ENCODE data around the gene TAF11L6.
"Not testable (repeated sequence)": the region's sequence is repeated elsewhere in the genome, so short reads cannot be mapped to it uniquely, and the experiment has no call there.

Gene TAF11L6

DNA sequence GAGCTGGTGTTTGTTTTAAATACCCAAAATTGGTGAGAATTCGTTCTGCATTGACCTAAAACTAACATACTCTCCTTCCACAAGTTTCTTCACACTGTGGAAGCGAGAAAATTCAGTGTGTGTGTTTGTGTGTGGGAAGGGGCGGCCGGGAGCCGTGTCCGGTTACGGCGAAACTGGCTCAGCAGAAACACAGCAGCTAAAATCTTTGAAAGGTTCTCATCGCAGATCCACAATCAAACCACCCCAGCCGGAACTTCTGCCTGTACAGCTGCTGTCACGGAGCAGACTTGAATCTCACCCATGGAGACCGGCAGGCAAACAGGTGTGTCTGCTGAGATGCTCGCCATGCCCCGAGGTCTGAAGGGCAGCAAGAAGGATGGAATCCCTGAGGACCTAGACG lies at the start of gene TAF11L6:
Gene TAF11L6 (plus strand): TSS at position 301 of the 400 bp plus-strand sequence.
- not testable (repeated sequence) for DNase-seq (ENCODE audit: low spot score)

DNA sequence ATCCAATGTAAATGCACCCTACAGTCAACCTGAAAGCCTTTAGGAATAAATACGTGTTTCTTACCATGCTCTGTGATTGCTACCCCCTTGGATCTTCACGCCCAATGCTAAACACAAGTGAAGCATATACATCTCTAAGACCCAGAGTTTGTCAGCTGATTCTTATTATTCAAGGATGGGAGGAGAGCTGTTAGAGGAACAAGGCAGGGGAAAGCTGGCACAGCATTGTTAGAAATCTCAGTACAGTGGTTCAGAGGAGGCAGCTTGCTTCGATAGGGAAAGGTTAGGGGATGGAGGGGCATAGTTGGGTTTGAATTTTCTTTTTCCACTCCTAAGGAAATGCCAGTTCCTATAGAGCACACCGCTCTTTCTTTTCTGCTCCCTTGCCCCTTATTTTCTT lies 47.1 kb upstream of the TAF11L6 start:
- DNase-seq (ENCODE audit: low spot score) = no peak

DNA sequence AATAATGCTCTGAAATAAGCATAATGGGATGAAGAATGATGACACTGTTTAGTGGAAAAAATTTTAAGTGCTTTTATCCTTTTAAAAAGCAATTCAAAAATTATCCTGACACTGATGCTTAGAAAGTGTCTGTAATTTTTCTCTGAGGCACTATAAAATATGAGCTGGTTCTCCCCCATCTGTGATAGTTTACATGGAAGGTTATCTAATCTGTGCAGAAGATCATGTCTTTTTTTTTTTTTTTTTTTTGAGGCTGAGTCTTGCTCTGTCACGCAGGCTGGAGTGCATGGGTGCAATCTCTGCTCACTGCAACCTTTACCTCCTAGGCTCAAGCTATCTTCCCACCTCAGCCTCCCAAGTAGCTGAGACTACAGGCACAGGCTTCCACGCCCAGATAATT lies 45.7 kb upstream of the TAF11L6 start:
- no peak for DNase-seq (ENCODE audit: low spot score)

GRCh38 chr5:17486464-17487173 lies 41.9 kb upstream of the TAF11L6 start:
- not testable (repeated sequence) for DNase-seq (ENCODE audit: low spot score)

DNA sequence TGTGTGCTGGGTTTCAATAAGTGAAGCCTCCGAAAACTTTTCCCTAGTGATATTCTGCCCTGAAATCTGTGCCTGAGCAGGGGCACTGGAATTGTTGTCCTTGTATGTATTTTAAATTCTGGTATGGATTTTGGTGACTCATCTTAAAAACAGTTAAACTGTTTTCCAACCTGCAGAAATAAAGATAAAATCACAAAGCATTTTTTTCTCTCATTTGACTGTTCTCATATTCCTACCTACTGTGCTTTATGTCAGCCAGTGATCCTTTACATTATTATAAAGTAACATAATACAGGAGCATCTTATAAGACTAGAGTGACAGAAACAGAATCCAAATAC lies 41.3 kb upstream of the TAF11L6 start:
- DNase-seq (ENCODE audit: low spot score) = no peak

DNA sequence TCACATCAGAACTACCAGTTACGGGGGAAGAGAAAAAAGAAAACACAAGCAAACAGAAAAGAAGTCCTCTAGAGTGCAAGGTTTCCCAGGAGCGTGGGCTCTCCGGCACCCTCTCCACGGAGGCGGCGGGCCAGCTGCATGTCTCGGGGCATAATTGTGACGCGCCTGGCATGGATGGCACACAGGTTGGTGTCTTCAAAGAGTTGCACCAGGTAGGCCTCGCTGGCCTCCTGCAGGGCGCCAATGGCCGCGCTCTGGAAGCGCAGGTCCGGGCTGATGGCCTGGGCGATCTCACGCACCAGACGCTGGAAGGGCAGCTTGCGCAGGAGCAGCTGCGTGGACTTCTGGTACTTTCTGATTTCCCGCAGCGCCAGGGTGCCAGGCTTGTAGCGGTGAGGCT lies 37.2 kb upstream of the TAF11L6 start:
- not testable (repeated sequence) for DNase-seq (ENCODE audit: low spot score)

DNA sequence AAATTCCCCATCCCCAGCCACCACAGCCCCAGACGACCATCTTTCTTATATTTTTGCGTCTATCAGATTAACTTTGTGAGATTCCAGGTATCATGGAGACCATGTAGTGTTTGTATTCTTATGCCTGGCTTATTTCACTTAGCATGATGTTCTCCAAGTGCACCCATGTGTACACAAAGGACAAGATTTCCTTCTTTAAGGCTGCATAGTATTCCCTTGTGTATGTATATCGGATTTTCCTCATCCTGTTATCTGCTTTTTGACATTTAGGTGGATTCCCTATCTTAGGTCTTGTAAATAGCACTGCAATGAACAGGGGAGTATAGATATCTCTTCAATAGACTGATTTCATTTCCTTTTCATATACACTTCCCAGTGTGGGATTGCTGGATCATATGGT lies 35.7 kb upstream of the TAF11L6 start:
- DNase-seq (ENCODE audit: low spot score) = no peak

- DNase-seq (ENCODE audit: low spot score) = no peak
Measured at GRCh38 chr5:17497446-17497845, 31.0 kb upstream of the TAF11L6 start.

GRCh38 chr5:17497931-17498330 lies 30.5 kb upstream of the TAF11L6 start, which contains the start of gene TAF11L2:
Gene TAF11L2, plus strand, starts transcription at chr5:17498231.
- not testable (repeated sequence) for DNase-seq (ENCODE audit: low spot score)

DNA sequence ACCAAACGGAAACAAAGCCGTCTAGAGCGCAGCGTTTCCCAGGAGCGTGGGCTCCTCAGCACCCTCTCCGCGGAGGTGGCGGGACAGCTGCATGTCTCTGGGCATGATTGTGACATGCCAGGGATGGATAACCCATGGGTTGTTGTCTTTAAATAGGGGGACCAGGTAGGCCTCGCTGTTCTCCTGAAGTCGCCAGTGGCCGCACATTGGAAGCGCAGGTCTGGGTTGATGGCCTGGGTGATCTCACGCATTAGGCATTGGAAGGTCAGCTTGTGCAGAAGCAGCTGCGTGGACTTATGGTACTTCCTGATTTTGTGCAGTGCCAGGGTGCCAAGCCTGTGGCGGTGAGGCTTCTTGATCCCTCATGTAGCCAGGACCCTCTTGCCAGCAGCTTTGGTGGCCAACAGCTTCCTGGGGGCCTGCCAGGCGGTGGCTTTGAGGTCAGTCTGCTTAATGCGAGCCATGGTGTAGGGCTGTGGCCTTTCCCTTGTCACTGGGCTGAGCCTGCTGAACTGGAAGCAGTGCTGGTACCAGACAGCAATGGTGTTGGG lies 16.6 kb upstream of the TAF11L6 start:
- DNase-seq (ENCODE audit: low spot score) = no peak

GRCh38 chr5:17517526-17517925 lies 10.9 kb upstream of the TAF11L6 start:
- DNase-seq (ENCODE audit: low spot score) = not testable (repeated sequence)

GRCh38 chr5:17518067-17518466 lies 10.4 kb upstream of the TAF11L6 start, which contains the start of gene TAF11L3:
Gene TAF11L3, plus strand, starts transcription at chr5:17518367.
- DNase-seq (ENCODE audit: low spot score) = not testable (repeated sequence)

- not testable (repeated sequence) for DNase-seq (ENCODE audit: low spot score)
Measured at GRCh38 chr5:17519508-17519907, 9.0 kb upstream of the TAF11L6 start.

DNA sequence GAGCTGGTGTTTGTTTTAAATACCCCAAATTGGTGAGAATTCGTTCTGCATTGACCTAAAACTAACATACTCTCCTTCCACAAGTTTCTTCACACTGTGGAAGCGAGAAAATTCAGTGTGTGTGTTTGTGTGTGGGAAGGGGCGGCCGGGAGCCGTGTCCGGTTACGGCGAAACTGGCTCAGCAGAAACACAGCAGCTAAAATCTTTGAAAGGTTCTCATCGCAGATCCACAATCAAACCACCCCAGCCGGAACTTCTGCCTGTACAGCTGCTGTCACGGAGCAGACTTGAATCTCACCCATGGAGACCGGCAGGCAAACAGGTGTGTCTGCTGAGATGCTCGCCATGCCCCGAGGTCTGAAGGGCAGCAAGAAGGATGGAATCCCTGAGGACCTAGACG lies 7.0 kb upstream of the TAF11L6 start, which contains the start of gene TAF11L4:
Gene TAF11L4 (plus strand): TSS at position 301 of the 400 bp plus-strand sequence.
- DNase-seq (ENCODE audit: low spot score) = not testable (repeated sequence)

DNA sequence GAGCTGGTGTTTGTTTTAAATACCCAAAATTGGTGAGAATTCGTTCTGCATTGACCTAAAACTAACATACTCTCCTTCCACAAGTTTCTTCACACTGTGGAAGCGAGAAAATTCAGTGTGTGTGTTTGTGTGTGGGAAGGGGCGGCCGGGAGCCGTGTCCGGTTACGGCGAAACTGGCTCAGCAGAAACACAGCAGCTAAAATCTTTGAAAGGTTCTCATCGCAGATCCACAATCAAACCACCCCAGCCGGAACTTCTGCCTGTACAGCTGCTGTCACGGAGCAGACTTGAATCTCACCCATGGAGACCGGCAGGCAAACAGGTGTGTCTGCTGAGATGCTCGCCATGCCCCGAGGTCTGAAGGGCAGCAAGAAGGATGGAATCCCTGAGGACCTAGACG lies 3.5 kb upstream of the TAF11L6 start, which contains the start of gene TAF11L5:
Gene TAF11L5 (plus strand): TSS at position 301 of the 400 bp plus-strand sequence.
- DNase-seq (ENCODE audit: low spot score) = not testable (repeated sequence)

GRCh38 chr5:17526504-17526903 lies 2.0 kb upstream of the TAF11L6 start:
- DNase-seq (ENCODE audit: low spot score) = peak; percentile 9
